ENCODE data around the gene ZFAND3. TPM values are rescaled to one million over a fixed set of nuclear protein-coding genes. Genes with fewer than 3 reads are reported as not detected.

Gene ZFAND3
- total and polyA plus RNA-seq, 3 donors from 2014 or later: 104 to 329 (median 109) TPM

DNA sequence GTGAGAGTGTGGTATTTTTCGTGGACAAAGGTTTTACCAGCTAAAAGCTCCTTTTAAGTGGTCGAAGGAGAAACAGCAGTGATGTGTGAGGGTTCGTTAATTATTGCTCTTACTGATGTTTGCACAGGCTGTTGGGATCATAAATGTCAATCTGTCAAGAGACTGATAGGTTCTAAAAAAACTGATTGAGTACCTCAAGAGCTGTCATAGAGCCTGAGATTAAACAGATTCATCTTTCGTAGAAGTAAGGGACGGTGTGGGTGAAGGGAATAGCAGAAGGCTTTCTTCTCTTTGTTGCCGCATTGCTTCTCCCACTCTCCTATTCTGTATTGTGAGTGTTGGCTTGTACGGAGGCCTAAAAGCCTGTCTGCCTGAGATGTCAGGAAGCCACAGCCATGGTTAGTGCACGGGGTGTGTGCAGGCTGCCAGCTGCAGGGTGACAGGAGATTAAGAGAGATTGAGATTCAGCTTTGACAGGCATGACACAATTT lies 291.0 kb downstream of the ZFAND3 start:
- whole genome bisulfite sequencing, 2 donors: 81 to 83% methylated on average over 8 of the region's 8 CpGs
- H3K27me3 ChIP-seq: no peaks in the 10 kb centered on the region
- no peaks in the 10 kb centered on the region for H3K9me3 ChIP-seq
- no peak overlapping the region for H3K4me3 ChIP-seq
- no peak for TF ChIP-seq POLR2A (IDR thresholded peaks at IDR 0.05)
- TF ChIP-seq, protein P1, sequence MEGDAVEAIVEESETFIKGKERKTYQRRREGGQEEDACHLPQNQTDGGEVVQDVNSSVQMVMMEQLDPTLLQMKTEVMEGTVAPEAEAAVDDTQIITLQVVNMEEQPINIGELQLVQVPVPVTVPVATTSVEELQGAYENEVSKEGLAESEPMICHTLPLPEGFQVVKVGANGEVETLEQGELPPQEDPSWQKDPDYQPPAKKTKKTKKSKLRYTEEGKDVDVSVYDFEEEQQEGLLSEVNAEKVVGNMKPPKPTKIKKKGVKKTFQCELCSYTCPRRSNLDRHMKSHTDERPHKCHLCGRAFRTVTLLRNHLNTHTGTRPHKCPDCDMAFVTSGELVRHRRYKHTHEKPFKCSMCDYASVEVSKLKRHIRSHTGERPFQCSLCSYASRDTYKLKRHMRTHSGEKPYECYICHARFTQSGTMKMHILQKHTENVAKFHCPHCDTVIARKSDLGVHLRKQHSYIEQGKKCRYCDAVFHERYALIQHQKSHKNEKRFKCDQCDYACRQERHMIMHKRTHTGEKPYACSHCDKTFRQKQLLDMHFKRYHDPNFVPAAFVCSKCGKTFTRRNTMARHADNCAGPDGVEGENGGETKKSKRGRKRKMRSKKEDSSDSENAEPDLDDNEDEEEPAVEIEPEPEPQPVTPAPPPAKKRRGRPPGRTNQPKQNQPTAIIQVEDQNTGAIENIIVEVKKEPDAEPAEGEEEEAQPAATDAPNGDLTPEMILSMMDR (IDR thresholded peaks at IDR 0.05): no peak
- DNase-seq: no peak
- no peaks in the 10 kb centered on the region for H3K36me3 ChIP-seq (ENCODE audit: low read depth, missing control alignments)
- H3K27ac ChIP-seq: no peak overlapping the region
- intact Hi-C loops (cut with DNase I; ENCODE audit: low total_unique reads): no loop called here
- no peaks in the 10 kb centered on the region for H3K4me1 ChIP-seq

DNA sequence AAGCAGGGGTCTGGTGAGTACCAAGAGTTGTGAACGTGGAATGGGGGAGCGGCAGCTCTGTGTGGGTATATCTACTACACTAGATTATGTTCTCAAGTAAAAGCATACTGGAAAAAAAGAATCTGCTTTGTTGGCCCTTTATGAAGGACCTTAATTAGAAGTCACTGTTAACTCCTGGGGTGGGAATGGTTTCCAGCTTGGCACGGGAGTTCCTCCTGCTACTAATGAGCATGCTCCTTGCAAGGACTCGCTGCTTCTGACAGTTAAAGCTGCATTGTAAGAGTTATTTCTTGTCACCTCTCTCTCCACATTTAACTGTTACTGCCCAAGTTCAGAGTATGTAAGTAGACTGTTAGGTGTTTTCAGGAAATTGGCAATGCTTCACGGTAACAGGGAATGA lies 292.7 kb downstream of the ZFAND3 start:
- 75 to 81% methylated on average over 5 of the region's 5 CpGs for WGBS, 2 donors
- H3K27me3 ChIP-seq: no peaks in the 10 kb centered on the region
- H3K9me3 ChIP-seq: no peaks in the 10 kb centered on the region
- H3K4me3 ChIP-seq: no peak overlapping the region
- intact Hi-C loops (cut with DNase I; ENCODE audit: low total_unique reads): no loop called here
- TF ChIP-seq, protein P1 (IDR thresholded peaks at IDR 0.05): no peak
- no peak for TF ChIP-seq POLR2A (IDR thresholded peaks at IDR 0.05)
- no peak for DNase-seq
- no peaks in the 10 kb centered on the region for H3K36me3 ChIP-seq (ENCODE audit: low read depth, missing control alignments)
- H3K4me1 ChIP-seq: no peaks in the 10 kb centered on the region
- H3K27ac ChIP-seq: no peak overlapping the region

DNA sequence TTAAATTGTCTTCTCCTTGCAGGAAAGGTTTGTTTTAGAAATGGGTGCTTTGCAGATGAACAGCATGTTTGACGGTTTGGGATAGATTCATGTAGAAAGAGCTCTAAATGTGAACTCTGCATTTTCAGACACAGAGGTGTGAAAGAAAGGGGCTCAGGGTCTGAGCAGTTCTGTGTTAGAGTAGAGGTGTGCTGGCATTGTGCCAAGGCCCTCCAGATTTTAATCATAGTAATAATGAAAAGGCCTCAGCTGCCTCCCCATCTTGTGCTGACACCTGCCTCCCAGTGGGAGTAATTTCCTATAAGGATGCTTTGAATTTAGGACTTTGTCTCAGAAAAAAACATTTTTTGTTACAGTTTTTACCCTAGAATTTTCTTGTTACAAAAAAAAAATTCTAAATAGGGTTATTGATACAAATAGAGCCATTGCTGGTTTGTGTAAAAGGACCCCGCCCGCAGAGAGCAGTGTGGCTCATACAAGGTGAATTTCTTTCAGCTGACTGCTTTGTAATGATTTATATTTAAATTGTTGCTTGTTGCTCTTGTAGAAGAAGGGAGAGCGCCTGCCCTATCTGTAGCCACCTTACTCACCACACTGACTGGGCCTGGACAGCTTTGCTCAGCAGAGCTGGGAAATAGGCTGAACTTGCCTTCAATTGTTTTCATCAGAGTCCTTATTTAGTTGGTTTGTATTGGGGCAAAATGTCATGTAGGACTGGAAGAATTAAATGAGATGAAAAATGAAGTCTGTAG lies 294.5 kb downstream of the ZFAND3 start:
- WGBS, 2 donors: 74 to 83% methylated on average over 4 of the region's 4 CpGs
- Histone ChIP-seq H3K36me3 (ENCODE audit: low read depth, missing control alignments) (no peaks in the 10 kb centered on the region), H3K4me3 (no peak overlapping the region), H3K27me3 (no peaks in the 10 kb centered on the region), H3K4me1 (no peaks in the 10 kb centered on the region), H3K9me3 (no peaks in the 10 kb centered on the region), H3K27ac (no peak overlapping the region)
- intact Hi-C loops (cut with DNase I; ENCODE audit: low total_unique reads): no loop called here
- no peak for TF ChIP-seq POLR2A (IDR thresholded peaks at IDR 0.05)
- TF ChIP-seq, protein P1 (IDR thresholded peaks at IDR 0.05): no peak
- DNase-seq: no peak

DNA sequence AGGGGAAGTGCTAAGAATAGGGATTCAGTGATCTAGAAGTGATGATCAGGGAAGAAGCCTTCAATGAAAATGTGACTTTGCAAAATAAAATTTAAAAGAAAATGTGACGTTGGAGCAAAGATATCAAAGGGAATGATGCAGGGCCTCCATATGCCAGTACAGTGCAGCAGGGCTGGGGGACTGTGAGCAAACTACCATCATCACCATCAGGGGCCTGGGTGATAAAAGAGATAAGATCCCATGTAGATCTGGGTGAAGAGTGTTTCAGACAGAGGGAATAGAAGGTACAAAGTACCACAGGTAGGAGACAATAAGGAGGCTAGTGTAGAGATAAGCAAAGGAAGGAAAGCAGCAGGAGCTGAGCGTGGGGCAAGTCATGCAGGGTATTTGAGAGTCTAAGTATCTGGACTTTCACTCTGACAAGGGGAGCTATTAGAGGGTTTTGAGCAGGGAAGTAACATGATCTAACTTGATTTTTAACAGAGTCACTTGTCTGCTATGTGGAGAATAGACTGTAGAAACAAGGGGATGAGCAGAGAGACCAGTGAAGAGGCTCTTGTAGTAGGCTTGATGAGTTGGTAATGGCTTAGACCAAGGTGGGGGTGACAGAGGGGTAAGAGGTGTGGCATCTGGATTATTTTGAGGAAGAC lies 295.6 kb downstream of the ZFAND3 start:
- intact Hi-C loops (cut with DNase I; ENCODE audit: low total_unique reads): no loop called here
- H3K27me3 ChIP-seq: no peaks in the 10 kb centered on the region
- no peak overlapping the region for H3K4me3 ChIP-seq
- H3K4me1 ChIP-seq: no peaks in the 10 kb centered on the region
- no peak overlapping the region for H3K27ac ChIP-seq
- DNase-seq: no peak
- no peaks in the 10 kb centered on the region for H3K36me3 ChIP-seq (ENCODE audit: low read depth, missing control alignments)
- WGBS, 2 donors: 98 to 99% methylated on average over 2 of the region's 2 CpGs
- H3K9me3 ChIP-seq: no peaks in the 10 kb centered on the region
- TF ChIP-seq, protein P1 (IDR thresholded peaks at IDR 0.05): no peak
- no peak for TF ChIP-seq POLR2A (IDR thresholded peaks at IDR 0.05)

Measured in testis (tissue), 3 donors.